Myocyte (in vitro differentiated cells): ENCODE data around the gene TRAF3IP1. TPM values are rescaled to one million over a fixed set of nuclear protein-coding genes. Genes with fewer than 3 reads are reported as not detected.
"Not testable (repeated sequence)": the region's sequence is repeated elsewhere in the genome, so short reads cannot be mapped to it uniquely, and the experiment has no call there.

ENCODE experiments used
- DNase-seq: peaks from one replicate; pipeline ENCODE4 v3.0.0-alpha.2; 2012; ENCODE audit warnings: low read depth
- total RNA-seq: library from RNA; depleted of rRNA; stranded (reverse); fragments of >200 nt; gene quantifications from 2 replicates; pipeline ENCODE4 v1.2.3, GENCODE V29; 2014

TRAF3IP1 gene
- total RNA-seq, 1 donor from 2014 or later, result 8.2 TPM

DNA sequence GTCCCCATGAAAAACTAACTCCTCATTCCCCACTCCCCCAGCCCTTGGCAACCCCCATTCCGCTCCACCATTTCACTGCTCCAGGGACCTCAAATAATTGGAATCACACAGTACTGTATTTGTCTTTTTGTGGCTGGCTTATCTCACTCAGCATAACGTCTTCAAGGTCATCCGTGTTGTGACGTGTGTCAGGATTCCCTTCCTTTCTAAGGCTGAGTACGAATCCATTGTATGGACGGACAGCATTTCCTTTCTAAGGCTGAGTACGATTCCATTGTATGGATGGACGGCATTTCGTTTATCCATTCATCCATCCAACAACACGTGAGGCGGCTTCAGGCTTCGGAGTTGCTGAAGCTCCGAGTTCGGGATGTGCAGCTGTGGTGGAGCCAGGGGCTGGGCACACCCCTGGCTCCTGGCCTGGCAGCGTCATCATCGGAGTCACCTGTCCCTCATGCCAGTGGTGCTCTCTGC is 105.2 kb downstream of the TRAF3IP1 start:
- no peak for DNase-seq

DNA sequence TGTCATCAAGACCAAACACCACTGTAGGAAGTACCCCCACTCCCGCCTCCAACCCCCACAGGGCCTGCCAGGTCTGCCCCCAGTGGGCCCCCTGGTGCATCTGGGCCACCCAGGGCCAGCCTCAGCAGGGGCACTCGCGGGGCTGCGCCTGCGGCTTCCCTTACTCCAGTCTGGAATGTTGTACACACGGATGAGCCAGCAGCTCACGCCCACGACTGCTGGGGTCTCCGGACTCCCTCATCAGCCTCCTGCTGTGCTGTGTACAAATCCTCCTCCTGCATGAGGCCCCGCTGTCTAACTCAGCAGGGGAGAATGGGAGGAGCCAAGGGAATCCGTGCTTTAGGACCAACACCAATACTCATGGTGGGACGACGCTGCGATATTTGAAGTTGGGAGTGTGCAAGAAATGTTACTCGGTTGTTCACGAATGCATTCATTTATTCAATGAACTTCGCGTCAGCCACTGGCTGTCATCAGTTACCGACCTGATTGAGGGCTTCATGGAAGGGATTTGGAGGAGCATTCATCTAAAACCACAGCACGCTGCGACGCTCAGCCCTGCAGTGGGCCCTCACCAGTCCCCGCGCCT is 105.8 kb downstream of the TRAF3IP1 start:
- DNase-seq, result peak; percentile 47

DNA sequence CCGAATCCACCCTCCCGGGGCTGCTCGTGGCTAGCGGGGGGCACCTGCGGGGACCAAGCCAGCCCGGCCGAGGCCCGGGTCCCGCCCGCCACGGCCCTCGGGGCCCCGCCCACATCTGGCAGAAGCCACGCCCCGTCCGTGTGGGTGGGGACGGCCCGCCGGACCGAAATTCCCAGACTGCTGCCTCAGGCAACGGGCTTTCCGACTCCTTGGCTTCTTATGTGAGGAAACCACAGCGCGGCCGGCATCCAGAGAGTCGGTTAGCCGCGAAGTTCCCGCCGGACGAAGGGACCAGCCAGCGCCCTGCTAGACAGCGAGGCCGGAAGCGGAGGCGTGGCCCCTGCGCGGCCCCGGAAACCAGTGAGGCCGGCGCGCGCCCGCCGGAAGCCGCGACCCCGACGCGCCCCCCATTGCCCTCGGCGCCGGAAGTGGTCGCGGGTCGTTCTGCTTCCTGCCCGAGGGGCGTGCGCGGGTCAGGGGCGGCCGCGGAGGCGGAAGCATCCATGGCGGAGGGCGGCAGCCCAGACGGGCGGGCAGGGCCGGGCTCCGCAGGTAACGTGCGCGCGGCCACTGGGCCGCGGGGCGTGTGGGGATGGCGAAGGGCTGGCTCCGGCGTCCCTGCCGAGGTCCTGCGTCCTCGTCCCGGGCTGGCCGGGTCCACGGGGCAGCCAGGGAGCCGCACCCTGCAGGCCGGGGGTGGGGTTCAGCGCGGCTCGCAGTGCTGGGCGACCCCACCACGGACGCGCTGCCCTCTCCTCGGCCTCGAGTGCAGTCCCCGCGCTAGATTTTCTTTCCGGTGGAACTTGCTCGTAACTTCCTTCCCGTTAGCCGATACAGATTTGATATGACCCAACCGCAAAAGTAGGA is 106.5 kb downstream of the TRAF3IP1 start, which contains the start of gene ASB1:
TSS of gene ASB1 (plus strand) at position 360 of the 867 bp plus-strand sequence. CDS start at position 504, 144 bp downstream.
- DNase-seq, result peak; percentile 83

DNA sequence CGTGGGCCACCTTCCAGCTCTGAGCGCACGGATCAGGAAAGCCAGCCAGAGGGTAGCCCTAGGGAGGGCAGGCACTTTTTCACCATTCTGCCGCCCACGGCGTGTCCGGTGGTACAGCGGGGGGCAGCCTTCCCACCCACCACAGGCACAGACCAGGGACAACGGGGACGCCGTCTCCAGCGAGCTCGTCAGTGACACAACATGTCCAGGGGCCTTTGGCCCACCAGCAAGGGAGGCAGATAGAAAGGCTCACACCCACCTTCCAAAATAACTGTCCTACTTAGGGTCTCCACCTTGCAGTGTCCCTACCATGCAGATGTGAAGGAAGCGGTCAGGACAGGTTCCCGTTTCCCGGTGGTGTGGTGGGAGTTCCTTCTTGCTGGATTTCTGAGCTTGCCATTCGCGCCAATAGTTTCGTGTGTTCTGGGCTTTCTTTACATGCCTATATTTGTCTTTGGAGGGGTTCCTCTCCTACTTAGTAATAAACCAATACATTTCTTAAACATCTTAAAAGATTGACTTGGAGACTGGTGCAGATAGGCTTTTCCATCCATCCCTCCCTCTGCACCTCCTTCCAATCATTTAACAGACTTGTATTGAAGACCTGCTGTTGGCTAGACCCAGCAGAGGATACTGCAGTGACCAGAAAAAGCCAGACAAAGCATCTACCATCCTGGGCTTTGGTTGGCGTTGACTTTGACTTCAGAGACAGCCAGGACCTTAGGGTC is 107.3 kb downstream of the TRAF3IP1 start:
- DNase-seq, result no peak

DNA sequence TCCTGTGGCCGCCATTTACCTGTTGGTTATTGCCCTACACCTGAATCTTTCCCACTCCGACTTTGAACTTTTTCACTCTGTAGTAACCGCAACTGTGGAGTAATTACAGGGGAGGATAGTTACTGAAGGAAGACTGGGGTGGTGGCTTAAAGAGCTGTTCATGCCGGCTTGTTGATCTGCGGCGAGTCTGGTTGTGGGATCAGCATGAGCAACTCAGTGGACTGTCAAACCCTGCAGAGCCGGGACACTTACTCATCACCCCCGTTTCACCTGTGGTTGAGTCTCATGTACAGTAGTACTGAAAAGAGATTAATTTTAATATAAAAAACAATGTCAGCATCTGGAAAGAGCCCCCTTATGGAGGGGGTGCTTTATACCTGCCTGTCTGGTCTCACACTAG is 108.5 kb downstream of the TRAF3IP1 start:
- DNase-seq, result no peak

DNA sequence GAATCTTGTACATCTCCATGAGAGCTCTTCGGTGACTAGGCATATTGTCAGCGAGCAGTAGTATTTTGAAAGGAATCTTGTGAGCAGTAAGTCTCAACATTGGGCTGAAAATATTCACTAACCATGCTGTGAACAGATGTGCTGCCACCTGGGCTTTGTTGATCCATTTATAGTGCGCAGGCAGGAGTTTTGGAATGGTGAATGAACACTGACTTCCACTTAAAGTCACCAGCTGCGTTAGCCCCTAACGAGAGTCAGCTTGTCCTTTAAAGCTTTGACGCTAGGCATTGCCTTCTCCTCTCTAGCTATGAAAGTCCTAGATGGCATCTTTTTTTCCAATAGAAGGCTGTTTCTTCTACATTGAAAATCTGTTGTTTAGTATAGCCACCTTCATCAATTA is 110.5 kb downstream of the TRAF3IP1 start:
- no peak for DNase-seq

DNA sequence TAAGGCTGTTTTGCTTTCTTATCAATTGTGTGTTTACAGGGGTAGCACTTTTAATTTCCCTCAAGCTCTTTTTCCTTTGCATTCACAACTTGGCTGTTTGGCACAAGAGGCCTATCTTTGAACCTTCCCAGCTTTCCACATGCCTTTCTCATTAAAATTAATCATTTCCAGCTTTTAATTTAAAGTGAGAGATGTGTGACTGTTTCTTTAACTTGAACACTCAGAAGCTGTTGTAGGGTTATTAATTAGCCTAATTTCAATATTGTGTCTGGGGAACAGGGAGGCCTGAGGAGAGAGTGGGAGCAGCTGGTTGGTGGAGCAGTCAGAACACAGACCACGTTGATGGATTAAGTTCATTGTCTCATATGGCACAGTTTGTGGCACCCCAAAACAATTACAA is 111.1 kb downstream of the TRAF3IP1 start:
- no peak for DNase-seq

- no peak for DNase-seq
These were observed 113.1 kb downstream of the TRAF3IP1 start for GRCh38 chr2:238433300-238433915.

DNA sequence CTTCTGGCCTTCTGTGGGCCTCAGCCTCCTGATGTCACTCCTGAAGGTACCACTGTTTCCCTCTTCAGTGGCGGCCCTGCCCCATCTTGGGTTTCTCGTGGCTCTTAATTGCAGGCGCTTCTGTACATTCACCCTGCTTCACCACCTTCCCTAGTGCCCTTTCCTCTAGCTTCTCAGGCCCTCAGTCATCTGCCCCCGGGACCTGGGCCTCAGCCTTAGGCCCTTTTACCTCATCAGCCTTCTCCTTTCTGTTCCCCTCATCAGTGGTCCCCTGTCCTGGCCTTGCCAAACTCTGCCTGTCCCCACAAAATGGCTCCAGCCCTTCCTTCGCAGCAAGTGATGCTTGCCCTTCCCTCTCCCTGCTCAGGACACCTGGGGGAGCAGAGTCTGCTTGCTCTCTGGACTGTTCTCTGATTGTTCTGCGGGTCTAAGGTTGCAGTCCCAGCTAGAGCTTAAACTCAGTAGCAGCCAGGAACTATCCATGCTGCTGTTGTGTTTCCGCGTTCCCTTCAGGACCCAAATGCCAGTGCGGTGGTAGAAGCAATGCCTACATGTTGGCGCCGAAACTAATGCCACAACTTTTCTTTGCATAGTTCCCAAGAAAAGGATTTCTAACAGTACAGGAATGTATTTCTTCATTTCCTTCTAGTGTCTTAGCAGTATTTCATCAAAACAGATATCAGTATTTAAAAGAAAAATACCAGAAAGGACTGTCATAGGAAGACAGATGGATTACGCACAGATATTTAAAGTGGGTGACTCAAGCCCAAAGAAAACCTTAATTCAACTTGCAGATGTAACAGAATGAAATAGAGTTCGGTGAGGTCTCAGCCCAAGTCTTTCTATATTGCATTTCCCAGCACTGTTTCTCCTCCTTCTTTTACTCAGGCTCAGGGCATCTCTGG is 113.9 kb downstream of the TRAF3IP1 start:
- DNase-seq, result peak; percentile 44

DNA sequence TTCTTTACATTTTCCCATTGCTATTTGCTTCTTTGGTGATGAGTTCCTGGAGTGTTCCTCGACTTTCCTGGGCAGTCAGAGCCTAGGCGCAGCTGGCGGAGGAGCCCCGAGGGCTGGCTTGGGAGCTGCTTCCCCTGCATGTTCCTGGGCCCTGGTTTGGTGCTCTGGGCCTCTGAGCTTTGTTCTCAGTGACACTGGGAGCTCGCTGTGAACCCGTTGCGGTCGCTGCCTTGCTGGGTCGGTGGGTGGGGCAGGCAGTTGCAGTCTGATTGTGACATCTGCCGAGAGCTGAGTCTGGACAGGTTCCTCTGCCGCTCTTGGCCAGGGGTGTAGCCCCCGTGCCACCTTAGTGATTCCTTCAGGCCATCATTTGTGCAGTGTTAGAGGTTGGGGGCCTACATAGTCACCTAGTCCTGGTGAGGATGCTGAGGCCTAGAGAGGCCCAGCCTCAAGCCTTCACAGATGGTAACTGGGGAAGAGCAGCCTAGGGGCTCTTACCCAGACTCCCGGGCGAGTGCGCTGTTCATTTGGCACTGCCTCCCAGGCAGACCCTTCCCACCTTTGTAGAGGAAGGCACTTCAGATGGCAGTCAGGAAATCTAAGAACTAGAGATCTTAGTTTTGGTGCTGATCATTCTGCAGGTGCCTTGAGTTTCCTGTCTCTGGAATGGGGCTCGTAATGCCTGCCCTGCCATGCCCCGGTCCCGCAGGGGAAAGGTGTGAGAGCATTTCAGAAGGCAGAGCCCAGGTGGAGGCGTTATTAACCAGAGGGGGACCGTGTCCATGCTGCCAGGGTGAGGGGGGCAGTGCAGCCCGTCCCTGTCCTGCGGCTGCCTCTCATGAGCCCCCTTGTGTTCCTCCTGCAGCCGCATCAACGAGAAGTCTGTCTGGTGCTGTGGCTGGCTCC is 114.8 kb downstream of the TRAF3IP1 start:
- DNase-seq, result no peak

DNA sequence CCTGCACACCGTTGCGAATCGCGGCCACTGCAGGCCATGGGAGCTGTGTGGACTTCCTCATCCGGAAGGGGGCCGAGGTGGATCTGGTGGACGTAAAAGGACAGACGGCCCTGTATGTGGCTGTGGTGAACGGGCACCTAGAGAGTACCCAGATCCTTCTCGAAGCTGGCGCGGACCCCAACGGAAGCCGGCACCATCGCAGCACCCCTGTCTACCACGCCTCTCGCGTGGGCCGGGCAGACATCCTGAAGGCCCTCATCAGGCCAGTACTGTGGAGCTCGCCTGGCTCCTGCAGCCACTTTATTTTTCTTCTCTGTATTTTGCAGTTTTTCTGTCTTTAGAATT is 115.4 kb downstream of the TRAF3IP1 start:
- DNase-seq, result no peak

- peak; percentile 97 for DNase-seq
These were observed 118.8 kb downstream of the TRAF3IP1 start for GRCh38 chr2:238438856-238439849.

DNA sequence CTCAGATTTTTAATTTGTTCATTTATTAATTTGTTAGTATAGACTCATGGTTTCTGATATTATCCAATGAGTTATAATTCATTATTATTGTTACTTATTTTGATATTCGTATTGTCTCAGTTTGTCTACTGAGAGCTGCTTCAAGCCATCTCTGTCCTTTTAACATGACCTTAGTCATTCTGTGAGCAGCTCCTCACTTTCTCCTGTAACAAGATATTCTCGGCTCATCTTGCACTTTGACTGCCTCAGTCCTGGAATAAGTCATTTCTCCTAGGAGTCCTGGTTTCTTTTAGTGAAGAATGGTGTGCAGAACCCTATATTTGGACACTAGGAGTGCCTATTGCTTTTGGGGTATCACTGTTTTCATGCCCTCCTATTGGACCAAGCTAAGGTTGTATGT is 119.6 kb downstream of the TRAF3IP1 start:
- peak; percentile 69 for DNase-seq

DNA sequence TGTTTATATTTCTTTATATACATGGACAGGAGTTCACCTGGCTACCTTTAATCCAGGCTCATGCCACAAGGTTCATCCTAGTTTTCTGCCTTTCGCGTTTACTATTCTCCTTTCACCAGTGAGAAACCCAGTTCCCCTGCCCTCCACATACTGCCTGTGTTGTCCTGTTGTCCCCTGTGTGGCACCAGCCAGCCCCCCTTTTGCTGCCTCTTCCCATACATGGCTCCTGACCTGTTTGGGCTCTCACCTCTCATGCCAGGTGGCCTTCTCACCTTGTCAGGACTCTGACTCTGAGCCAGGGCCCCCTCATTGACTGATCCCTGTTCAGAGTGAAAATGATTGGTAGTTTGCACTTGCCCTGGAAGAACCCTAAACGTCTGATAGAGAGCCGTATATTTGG is 120.0 kb downstream of the TRAF3IP1 start:
- no peak for DNase-seq

DNA sequence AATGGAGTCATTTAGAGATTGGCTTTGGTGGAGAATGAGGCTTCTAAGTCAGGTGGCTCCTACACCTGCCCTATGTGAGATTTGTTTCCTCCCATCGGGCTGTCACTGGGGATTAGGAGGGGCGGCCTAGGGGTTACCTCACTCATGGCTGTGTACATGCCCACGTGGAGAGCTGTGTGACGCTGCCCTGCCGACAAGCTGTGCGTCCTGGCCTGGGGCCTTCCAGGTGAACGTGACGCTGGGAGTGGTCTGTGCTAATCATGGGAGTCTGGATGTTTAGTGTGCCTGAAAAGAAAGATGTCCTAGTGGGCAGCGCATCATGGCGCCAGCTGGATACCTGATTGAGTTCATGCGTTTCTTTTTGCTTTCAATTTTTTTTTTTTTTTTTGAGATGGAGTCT is 120.4 kb downstream of the TRAF3IP1 start:
- DNase-seq, result no peak

DNA sequence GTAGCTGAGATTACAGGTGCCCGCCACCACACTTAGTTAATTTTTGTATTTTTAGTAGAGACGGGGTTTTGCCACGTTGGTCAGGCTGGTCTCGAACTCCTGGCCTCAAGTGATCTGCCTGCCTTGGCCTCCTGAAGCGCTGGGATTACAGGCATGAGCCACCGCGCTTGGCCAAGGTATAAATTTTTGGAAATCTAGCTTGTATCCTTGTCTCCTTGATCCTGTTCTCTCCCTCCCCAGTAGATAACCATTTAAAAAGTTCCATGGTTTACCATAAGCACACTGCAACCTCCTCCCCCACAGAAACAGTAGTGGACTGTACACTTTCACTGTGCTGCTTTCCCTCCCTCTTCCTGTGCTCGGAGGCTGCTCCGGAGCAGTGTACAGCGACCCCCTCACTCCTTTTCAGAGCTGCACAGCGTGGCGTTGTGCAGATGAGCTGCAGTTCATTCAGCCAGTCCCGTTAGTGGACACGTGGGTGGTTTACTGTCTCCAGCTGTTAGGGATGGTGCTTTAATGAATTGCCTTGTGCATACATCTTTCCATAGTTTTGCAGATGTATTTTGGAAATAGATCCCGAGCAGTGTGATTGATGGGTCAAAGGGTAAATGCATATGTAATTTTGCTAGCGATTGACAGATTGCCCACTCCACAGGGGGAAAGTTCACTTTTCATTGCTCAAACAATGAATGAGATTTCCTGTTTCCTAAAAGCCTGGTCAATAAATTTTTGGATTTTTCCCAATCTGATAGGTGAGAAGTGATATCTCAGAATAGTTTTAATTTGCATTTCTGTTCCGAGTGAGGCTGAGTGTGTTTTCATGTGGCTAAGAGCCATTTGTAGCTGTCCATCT is 121.2 kb downstream of the TRAF3IP1 start:
- DNase-seq, result no peak

DNA sequence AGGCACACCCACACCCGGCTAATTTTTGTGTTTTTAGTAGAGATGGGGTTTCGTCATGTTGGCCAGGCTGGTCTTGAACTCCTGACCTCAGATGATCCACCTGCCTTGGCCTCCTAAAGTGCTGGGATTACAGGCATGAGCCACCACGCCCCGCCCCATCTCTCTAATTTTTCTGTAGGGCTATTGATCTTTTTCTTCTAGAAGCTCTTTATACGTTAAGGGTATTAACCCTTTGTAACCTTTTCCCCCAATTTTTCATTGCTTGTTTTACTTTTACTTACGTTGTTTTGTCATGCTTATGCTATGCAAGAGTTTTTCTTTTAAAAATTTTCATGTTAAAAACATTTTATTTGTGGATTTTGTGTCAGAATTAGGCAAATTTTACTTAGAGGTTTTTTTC is 121.9 kb downstream of the TRAF3IP1 start:
- not testable (repeated sequence) for DNase-seq
